ENCODE measurements around the gene NFAT5. TPM values are rescaled to one million over a fixed set of nuclear protein-coding genes. Genes with fewer than 3 reads are reported as not detected.

NFAT5 gene
- total RNA-seq, 1 donor from 2014 or later, result 56.7 TPM

- Histone ChIP-seq H3K4me3 (no peak overlapping the region), H3K36me3 (peaks cover 70% of the 10 kb centered on the region), H3K27ac (no peak overlapping the region), H3K27me3 (ENCODE audit: low read depth) (no peaks in the 10 kb centered on the region), H3K4me1 (no peaks in the 10 kb centered on the region), H3K9me3 (no peaks in the 10 kb centered on the region)
- no peak for DNase-seq
- no peak for ATAC-seq
- no peak for TF ChIP-seq CTCF (IDR thresholded peaks at IDR 0.05)
- intact Hi-C loops (cut with DNase I), result no loop called here
Measured at GRCh38 chr16:69699915-69700314, 134.1 kb downstream of the NFAT5 start.

GRCh38 chr16:69701452-69701851 lies 135.7 kb downstream of the NFAT5 start:
- TF ChIP-seq CTCF (IDR thresholded peaks at IDR 0.05), result no peak
- peaks cover 55% of the 10 kb centered on the region for H3K36me3 ChIP-seq
- H3K9me3 ChIP-seq, result no peaks in the 10 kb centered on the region
- DNase-seq, result no peak
- ATAC-seq, result no peak
- no peak overlapping the region for H3K4me3 ChIP-seq
- intact Hi-C loops (cut with DNase I), result no loop called here
- H3K27ac ChIP-seq, result no peak overlapping the region
- H3K4me1 ChIP-seq, result peaks cover 4% of the 10 kb centered on the region
- no peaks in the 10 kb centered on the region for H3K27me3 ChIP-seq (ENCODE audit: low read depth)

GRCh38 chr16:69701866-69702265 lies 136.1 kb downstream of the NFAT5 start:
- ATAC-seq, result no peak
- H3K27me3 ChIP-seq (ENCODE audit: low read depth), result no peaks in the 10 kb centered on the region
- peaks cover 8% of the 10 kb centered on the region for H3K4me1 ChIP-seq
- H3K27ac ChIP-seq, result no peak overlapping the region
- H3K9me3 ChIP-seq, result no peaks in the 10 kb centered on the region
- peaks cover 51% of the 10 kb centered on the region for H3K36me3 ChIP-seq
- no peak overlapping the region for H3K4me3 ChIP-seq
- no peak for TF ChIP-seq CTCF (IDR thresholded peaks at IDR 0.05)
- DNase-seq, result no peak
- intact Hi-C loops (cut with DNase I), result no loop called here

GRCh38 chr16:69703638-69704037 lies 137.9 kb downstream of the NFAT5 start:
- Histone ChIP-seq H3K4me1 (peaks cover 9% of the 10 kb centered on the region), H3K27me3 (ENCODE audit: low read depth) (no peaks in the 10 kb centered on the region), H3K9me3 (no peaks in the 10 kb centered on the region), H3K4me3 (no peak overlapping the region), H3K36me3 (peaks cover 42% of the 10 kb centered on the region), H3K27ac (no peak overlapping the region)
- intact Hi-C loops (cut with DNase I), result no loop called here
- DNase-seq, result no peak
- ATAC-seq, result no peak
- no peak for TF ChIP-seq CTCF (IDR thresholded peaks at IDR 0.05)

- no peaks in the 10 kb centered on the region for H3K9me3 ChIP-seq
- intact Hi-C loops (cut with DNase I), result no loop called here
- ATAC-seq (peak; percentile 25 to 47), DNase-seq (no peak)
- H3K4me1 ChIP-seq, result peaks cover 17% of the 10 kb centered on the region
- H3K27me3 ChIP-seq (ENCODE audit: low read depth), result no peaks in the 10 kb centered on the region
- no peak overlapping the region for H3K27ac ChIP-seq
- peaks cover 33% of the 10 kb centered on the region for H3K36me3 ChIP-seq
- H3K4me3 ChIP-seq, result no peak overlapping the region
- no peak for TF ChIP-seq CTCF (IDR thresholded peaks at IDR 0.05)
Measured at GRCh38 chr16:69706256-69706974, 140.6 kb downstream of the NFAT5 start.

Data from lower lobe of right lung (tissue), 2 donors.